Epithelial cell of alveolus of lung (primary cell): ENCODE results near the gene OPALIN. TPM values are rescaled to one million over a fixed set of nuclear protein-coding genes. Genes with fewer than 3 reads are reported as not detected.

Experiments used
- total RNA-seq: library from RNA; depleted of rRNA; stranded (reverse); fragments of >200 nt; gene quantifications from 2 replicates; pipeline ENCODE4 v1.2.1, GENCODE V29; 2015

OPALIN gene, protein sequence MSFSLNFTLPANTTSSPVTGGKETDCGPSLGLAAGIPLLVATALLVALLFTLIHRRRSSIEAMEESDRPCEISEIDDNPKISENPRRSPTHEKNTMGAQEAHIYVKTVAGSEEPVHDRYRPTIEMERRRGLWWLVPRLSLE
- not detected in 2 replicates for total RNA-seq

GRCh38 chr10:96358851-96359540, at the start of gene OPALIN:
OPALIN (minus strand) TSS chr10:96359002; CDS start chr10:96358896, 106 bp downstream.

DNA sequence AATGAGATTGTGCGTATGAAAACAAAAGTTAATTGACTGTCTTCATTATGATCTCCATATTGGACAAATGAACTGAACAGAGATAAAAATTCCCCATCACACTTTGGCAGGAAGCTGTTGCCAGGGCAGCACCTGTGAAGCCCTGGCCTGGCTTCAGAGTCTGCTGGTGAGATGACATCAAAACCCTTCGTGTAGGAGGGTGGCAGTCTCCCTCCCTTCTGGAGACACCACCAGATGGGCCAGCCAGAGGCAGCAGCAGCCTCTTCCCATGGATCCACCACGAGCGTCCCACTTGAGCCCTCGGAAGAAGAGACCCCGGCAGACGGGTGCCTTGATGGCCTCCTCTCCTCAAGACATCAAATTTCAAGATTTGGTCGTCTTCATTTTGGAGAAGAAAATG, 54.6 kb downstream of the OPALIN start, which contains the start of gene DNTT:
TSS of gene DNTT (plus strand) at position 205 of the 400 bp plus-strand sequence. CDS start at position 269, 64 bp downstream.

Other genes with a start within 250 kb of the OPALIN start
- gene ZNF518A, start 228.7 kb downstream of the OPALIN start, total RNA-seq = 9.6 and 13.9 TPM in 2 replicates
- gene BLNK, start 87.4 kb downstream of the OPALIN start, total RNA-seq = not detected in 2 replicates
- gene DNTT, start 54.6 kb downstream of the OPALIN start, total RNA-seq = not detected in 2 replicates
- 0.26 TPM in 1 of 2 replicates, not detected in the other for gene TLL2, start 154.9 kb upstream of the OPALIN start, total RNA-seq
- gene TM9SF3, start 228.0 kb upstream of the OPALIN start, total RNA-seq = 63.4 and 66.8 TPM in 2 replicates